ENCODE data around the gene EBF4.
"Not testable (repeated sequence)": the region's sequence is repeated elsewhere in the genome, so short reads cannot be mapped to it uniquely, and the experiment has no call there.

EBF4 gene

DNA sequence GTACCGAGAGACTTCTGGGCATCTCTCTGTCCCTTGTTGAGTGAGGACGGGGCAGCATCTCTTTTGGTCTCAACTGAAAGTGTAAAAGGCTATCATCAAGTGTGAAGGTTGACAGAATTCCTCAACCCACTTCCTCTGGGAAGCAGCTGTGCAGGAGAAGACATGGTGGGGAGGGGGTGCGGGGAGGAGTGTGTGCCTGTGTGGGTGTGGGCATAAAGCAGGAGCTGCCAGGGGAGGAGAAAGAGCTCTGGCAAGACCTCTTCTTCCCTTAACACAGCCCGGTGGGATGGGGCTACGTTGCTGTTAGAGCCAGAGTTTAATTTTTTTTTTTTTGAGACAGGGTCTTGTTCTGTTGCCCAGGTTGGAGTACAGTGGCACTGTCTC lies 76.0 kb downstream of the EBF4 start:
- H3K27ac Mint-ChIP-seq: no peak overlapping the region
- peaks cover 0 to 9% of the 10 kb centered on the region in 2 donors for H3K4me1 Mint-ChIP-seq (ENCODE audit: low read depth in 2 of 2)
- H3K27me3 Mint-ChIP-seq: peaks cover 16 to 50% of the 10 kb centered on the region in 2 donors
- DNase-seq (no peak), ATAC-seq (replicated peaks) (no peak)
- H3K9me3 Mint-ChIP-seq: no peaks in the 10 kb centered on the region
- H3K4me3 Mint-ChIP-seq: no peak overlapping the region
- H3K36me3 Mint-ChIP-seq (ENCODE audit: insufficient read depth): no peaks in the 10 kb centered on the region

DNA sequence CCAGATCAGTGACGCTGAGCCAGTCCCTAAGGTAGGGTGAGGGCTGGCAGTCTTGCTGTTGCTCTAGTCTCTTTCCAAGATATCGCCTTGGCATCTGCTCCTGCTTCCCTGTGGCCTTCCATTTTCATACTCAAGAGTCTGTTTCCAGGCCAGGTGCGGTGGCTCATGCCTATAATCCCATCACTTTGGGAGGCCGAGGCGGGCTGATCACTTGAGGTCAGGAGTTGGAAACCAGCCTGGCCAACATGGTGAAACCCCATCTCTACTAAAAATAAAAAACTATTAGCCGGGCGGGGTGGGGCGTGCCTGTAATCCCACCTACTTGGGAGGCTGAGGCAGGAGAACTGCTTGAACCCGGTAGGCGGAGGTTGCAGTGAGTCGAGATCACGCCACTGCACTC lies 77.5 kb downstream of the EBF4 start:
- not testable (repeated sequence) for DNase-seq; H3K4me3 Mint-ChIP-seq; ATAC-seq (replicated peaks); H3K36me3 Mint-ChIP-seq (ENCODE audit: insufficient read depth); H3K27ac Mint-ChIP-seq; H3K9me3 Mint-ChIP-seq; H3K4me1 Mint-ChIP-seq (ENCODE audit: low read depth in 2 of 2)
- H3K27me3 Mint-ChIP-seq: peaks cover 21 to 47% of the 10 kb centered on the region in 2 donors

DNA sequence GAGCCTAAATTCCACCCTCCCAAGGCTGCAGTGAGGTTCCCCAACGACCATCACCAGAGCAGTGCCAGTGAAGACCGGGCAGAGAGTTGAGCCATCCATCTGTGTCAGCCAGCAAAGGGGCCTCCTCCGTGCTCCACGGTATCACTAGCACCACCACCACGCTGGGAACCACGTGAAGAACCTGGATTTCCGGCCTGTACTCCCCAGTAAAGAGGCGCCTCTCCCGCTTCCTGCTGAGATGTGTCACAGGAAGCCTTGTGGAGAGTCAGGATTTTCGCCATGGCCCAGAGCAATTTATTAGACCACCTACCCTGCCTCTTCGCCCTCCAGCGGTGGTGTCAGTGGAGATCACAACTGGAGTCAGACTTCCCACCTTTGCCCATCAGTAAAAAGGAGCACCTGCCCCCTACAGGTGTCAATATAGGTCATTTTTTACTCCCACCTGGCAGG lies 79.1 kb downstream of the EBF4 start:
- no peaks in the 10 kb centered on the region for H3K9me3 Mint-ChIP-seq
- H3K36me3 Mint-ChIP-seq (ENCODE audit: insufficient read depth): no peaks in the 10 kb centered on the region
- no peak for DNase-seq
- H3K4me1 Mint-ChIP-seq (ENCODE audit: low read depth in 2 of 2): peaks cover 0 to 9% of the 10 kb centered on the region in 2 donors
- ATAC-seq (replicated peaks): peak; percentile 27
- peak overlapping the region; percentile 6 to 17 for H3K4me3 Mint-ChIP-seq
- peaks cover 25 to 50% of the 10 kb centered on the region in 2 donors for H3K27me3 Mint-ChIP-seq
- no peak overlapping the region for H3K27ac Mint-ChIP-seq

DNA sequence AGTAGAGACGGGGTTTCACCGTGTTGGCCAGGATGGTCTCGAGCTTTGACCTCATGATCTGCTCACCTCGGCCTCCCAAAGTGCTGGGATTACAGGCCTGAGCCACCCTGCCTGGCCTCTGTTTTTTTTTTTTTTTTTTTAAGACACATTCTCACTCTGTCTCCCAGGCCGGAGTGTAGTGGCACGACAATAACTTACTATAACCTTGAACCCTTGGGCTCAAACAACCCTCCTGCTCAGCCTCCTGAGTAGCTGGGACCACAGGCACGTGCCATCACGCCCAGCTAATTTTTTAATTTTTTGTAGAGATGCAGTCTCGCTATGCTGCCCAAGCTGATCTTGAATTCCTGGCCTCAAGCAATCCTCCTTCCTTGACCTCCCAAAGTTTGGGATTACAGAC lies 81.2 kb downstream of the EBF4 start:
- no peak for ATAC-seq (replicated peaks)
- no peak for DNase-seq
- no peak overlapping the region for H3K27ac Mint-ChIP-seq
- peaks cover 0 to 9% of the 10 kb centered on the region in 2 donors for H3K4me1 Mint-ChIP-seq (ENCODE audit: low read depth in 2 of 2)
- H3K4me3 Mint-ChIP-seq: no peak overlapping the region
- H3K36me3 Mint-ChIP-seq (ENCODE audit: insufficient read depth): no peaks in the 10 kb centered on the region
- H3K9me3 Mint-ChIP-seq: no peaks in the 10 kb centered on the region
- H3K27me3 Mint-ChIP-seq: peaks cover 24 to 48% of the 10 kb centered on the region in 2 donors

DNA sequence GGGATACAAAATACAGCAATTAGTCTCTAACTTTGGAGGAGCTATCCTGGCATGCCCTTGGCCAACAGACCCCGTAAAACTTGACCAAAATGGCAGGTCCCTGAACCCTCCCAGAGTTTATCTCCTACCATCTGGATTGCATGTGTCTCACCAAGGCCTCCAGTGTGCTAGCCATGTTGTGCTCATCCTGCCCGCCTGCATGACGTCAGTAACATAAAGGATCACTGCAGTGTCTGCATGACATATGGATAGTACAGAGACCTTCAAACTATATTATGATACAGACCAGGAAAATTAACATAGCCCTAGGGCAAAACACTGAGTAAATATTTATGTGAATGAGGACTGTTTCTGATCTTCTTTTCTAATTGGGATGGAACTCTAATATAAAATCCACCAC lies 82.6 kb downstream of the EBF4 start:
- Mint-ChIP-seq H3K36me3 (ENCODE audit: insufficient read depth) (no peaks in the 10 kb centered on the region), H3K4me3 (no peak overlapping the region), H3K27ac (no peak overlapping the region), H3K27me3 (peaks cover 30 to 41% of the 10 kb centered on the region in 2 donors), H3K9me3 (no peaks in the 10 kb centered on the region), H3K4me1 (ENCODE audit: low read depth in 2 of 2) (peaks cover 0 to 7% of the 10 kb centered on the region in 2 donors)
- DNase-seq: no peak
- ATAC-seq (replicated peaks): no peak

DNA sequence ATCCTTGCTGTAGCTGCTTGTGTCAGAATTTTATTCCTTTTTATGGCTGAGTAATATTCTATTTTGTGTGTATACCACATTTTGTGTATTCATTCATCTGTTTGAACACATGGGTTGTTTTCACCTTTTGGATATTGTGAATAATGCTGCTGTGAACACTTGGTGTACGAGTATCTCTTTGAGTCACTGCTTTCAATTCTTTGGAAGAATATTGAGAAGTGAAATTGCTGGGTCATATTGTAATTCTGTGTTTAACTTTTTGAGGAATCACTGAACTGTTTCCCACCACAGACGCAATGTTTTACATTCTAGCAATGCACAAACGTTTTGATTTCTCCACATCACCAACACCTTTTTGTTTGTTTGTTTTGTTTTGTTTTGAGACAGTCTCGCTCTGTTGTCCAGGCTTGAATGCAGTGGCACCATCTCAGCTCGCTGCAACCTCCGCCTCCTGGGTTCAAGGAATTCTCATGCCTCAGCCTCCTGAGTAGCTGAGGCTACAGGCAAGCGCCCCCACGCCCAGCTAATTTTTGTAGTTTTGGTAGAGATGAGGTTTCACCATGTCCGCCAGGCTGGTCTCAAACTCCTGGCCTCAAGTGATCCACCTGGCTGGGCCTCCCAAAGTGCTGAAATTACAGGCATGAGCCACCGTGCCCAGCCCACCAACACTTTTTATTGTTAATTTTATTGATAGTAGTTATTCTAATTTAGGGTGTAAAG lies 86.2 kb downstream of the EBF4 start:
- Mint-ChIP-seq H3K36me3 (ENCODE audit: insufficient read depth) (no peaks in the 10 kb centered on the region), H3K4me1 (ENCODE audit: low read depth in 2 of 2) (no peaks in the 10 kb centered on the region), H3K9me3 (no peaks in the 10 kb centered on the region), H3K27ac (no peak overlapping the region), H3K4me3 (no peak overlapping the region), H3K27me3 (peaks cover 41 to 54% of the 10 kb centered on the region in 2 donors)
- DNase-seq (no peak), ATAC-seq (replicated peaks) (no peak)

DNA sequence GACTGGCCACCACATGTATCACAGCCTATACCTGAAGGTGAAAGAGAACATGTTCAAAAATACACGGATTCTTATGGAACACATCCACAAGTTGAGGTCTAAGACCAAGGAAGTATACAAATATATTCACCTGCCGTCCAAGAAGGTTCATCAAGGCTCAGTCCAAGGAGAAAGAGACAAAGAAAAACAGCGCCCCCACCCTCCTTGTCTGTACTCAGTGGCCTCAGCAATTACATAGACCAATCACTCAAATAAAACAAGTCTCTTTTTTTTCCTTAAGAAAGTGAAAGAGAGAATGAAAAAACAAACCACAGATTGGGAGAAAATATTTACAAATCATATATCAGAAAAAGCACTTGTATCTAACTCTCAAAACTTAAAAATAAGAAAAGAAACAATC lies 88.4 kb downstream of the EBF4 start:
- Mint-ChIP-seq H3K4me1 (ENCODE audit: low read depth in 2 of 2) (no peaks in the 10 kb centered on the region), H3K36me3 (ENCODE audit: insufficient read depth) (no peaks in the 10 kb centered on the region), H3K27me3 (peaks cover 33 to 54% of the 10 kb centered on the region in 2 donors), H3K9me3 (no peaks in the 10 kb centered on the region), H3K4me3 (no peak overlapping the region), H3K27ac (no peak overlapping the region)
- DNase-seq: no peak
- no peak for ATAC-seq (replicated peaks)

DNA sequence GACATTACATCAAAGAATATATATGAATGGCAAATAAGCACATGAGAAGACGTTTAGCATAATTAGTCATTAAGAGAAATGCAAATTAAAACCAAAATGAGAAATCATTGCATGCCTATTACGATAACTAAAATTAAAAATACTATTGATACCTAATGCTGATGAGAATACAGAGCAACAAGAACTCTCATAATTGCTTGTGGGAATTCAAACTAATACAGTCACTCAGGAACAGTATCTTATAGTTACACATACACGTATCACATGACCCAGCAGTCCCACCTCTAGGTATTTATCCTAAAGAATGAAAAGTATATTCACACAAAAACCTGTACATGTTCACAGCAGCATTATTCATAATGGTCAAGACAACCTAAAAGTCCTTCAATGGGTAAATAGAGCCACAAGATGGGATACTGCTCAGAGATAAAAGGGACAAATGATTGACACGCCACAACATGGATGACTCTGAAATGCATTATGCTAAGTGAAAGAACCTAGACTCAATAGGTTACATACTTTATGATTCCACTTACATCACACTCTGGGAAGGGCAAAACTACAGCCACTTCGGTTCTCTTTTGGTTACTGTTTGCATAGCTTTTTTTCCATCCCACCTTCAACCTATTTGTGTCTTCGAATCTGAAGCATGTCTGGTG lies 91.5 kb downstream of the EBF4 start:
- Mint-ChIP-seq H3K36me3 (ENCODE audit: insufficient read depth) (no peaks in the 10 kb centered on the region), H3K27me3 (peaks cover 23 to 35% of the 10 kb centered on the region in 2 donors), H3K4me1 (ENCODE audit: low read depth in 2 of 2) (no peaks in the 10 kb centered on the region), H3K9me3 (no peaks in the 10 kb centered on the region), H3K27ac (no peak overlapping the region), H3K4me3 (no peak overlapping the region)
- DNase-seq: no peak
- no peak for ATAC-seq (replicated peaks)

DNA sequence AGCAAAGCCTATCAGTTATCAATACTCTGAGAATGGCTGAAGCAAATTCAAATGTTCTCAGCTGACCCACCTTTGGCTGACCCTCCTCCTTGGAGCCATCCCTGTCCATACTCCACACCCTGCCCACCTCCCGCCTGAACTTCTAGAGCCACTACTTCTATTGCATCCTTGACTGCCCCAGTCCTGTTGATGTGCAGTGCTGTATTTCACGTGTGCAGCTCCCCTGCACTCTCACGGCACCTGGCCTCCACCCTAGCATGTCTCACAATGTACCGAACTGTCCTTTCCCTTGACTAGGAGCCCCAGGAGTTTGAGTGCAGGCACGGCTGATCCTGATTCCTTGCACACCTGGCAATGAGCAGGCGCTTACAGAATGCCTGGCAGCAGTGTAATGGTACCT lies 100.9 kb downstream of the EBF4 start:
- Mint-ChIP-seq H3K27me3 (peaks cover 63 to 80% of the 10 kb centered on the region in 2 donors), H3K36me3 (ENCODE audit: insufficient read depth) (peaks cover 3% of the 10 kb centered on the region), H3K4me3 (no peak overlapping the region), H3K4me1 (ENCODE audit: low read depth in 2 of 2) (peaks cover 0 to 2% of the 10 kb centered on the region in 2 donors), H3K9me3 (no peaks in the 10 kb centered on the region), H3K27ac (no peak overlapping the region)
- DNase-seq: no peak
- ATAC-seq (replicated peaks): no peak

DNA sequence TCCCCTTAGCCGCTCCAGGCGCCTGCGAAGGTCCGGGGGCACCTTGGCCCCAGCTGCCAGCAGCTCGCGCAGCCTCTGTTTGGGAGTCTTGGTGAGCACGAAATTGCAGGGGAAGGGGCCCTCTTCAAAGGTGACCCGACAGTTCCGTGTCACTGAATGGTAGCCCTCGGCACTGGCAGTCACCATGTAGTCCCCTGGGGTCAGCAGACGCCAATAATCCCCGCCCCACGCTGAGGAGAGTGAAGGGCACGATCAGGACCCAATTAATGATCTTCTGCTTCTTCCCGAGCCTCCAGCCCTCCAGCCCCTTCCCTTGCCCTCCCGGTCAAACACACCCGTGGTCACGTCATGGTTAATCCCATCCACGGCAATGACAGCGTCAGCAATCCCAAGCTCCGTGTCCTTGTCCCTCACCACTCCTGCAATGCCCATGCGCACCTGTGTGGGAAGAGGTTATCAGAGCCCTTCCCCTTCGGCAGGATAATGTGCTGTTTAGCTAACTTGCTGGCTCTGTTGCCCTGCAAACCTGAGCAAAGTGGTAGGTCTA lies 101.7 kb downstream of the EBF4 start:
- no peak overlapping the region for H3K27ac Mint-ChIP-seq
- no peak overlapping the region for H3K4me3 Mint-ChIP-seq
- peaks cover 3% of the 10 kb centered on the region for H3K36me3 Mint-ChIP-seq (ENCODE audit: insufficient read depth)
- no peak for DNase-seq
- no peak for ATAC-seq (replicated peaks)
- peaks cover 72 to 88% of the 10 kb centered on the region in 2 donors for H3K27me3 Mint-ChIP-seq
- H3K4me1 Mint-ChIP-seq (ENCODE audit: low read depth in 2 of 2): peaks cover under 1 to 2% of the 10 kb centered on the region in 2 donors
- no peaks in the 10 kb centered on the region for H3K9me3 Mint-ChIP-seq

DNA sequence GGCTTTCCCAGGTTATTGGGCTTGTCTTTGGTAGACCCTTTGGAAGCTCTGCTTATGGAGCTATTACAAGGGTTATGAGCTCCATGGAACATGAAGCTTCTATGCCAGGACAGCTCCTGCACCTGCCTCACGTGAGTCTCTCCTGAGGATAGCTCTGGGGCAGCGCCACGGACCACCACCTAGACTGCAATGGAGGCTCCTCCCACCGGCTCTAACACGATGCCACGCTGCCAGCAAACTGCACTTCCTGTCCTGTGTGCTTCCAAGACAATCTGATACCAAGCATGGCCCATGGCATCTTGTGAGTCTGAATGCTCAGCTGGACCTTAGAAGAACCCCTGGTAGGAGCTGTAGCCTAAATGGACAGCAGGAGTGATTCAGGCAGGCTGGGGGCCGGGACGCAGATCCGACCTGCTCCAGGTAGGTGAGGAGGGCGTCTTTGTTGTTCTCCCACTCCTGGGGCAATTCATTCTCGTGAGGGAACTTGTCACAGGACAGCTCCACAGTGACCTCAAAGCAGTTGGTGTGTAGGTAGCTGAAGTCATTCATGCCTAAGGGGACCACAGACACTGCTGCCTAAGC lies 102.4 kb downstream of the EBF4 start:
- no peak overlapping the region for H3K4me3 Mint-ChIP-seq
- DNase-seq: no peak
- ATAC-seq (replicated peaks): no peak
- H3K27me3 Mint-ChIP-seq: peaks cover 78 to 95% of the 10 kb centered on the region in 2 donors
- peaks cover 7 to 8% of the 10 kb centered on the region in 2 donors for H3K4me1 Mint-ChIP-seq (ENCODE audit: low read depth in 2 of 2)
- peaks cover 3% of the 10 kb centered on the region for H3K36me3 Mint-ChIP-seq (ENCODE audit: insufficient read depth)
- H3K27ac Mint-ChIP-seq: no peak overlapping the region
- no peaks in the 10 kb centered on the region for H3K9me3 Mint-ChIP-seq

DNA sequence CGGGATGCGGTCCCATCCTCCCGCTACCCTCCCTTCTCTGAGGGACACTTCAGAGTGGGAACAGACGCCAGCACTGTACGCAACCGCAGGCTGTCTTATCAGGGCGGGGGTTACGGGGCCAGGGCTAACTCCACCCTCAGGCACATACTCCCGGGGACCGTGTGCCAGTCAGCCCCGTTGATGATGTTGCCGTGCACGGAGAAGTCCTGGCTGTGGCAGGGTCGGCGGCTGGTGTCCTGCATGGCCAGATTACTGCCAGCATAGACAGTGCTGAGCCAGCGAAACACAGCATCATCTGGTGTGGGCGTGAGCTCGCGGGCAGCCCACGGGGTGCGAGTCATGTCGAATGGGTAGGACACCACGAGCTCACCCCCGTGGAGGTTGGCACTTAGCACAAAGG lies 102.9 kb downstream of the EBF4 start:
- ATAC-seq (replicated peaks): no peak
- Mint-ChIP-seq H3K4me3 (no peak overlapping the region), H3K4me1 (ENCODE audit: low read depth in 2 of 2) (peaks cover 10% of the 10 kb centered on the region in 2 donors), H3K36me3 (ENCODE audit: insufficient read depth) (peaks cover 3% of the 10 kb centered on the region), H3K9me3 (no peaks in the 10 kb centered on the region), H3K27me3 (peaks cover 82 to 99% of the 10 kb centered on the region in 2 donors), H3K27ac (no peak overlapping the region)
- DNase-seq: no peak

DNA sequence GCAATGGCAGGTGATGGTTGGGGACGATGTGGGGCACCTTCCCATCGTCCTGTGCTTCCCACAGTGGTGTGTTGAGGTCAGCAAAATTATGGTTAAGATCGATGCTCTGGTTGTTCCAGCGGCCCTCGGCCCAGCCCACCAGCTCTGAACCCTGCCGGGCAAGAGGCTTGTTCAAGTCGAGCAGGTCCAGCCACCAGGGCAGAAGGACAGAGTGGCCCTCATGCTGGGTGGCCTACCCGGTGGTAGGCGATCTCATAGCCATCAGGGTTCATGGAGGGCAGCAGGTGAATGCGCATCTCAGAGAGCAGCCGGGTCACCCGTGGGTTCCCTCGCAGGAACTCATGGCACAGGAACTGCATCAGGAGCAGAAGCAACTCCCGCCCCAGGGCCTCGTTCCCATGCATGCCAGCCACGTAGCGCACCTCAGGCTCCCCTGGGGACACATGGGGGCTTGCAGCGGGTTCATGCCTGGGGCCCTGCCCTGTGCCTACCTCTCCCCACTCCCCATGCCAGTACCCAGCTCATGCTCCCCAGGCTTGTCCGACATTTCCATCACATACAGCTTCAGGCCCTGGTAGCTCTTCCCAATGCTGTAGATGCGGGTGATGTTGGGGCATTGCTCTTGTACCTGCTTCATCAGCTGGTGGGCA lies 103.6 kb downstream of the EBF4 start:
- DNase-seq (no peak), ATAC-seq (replicated peaks) (no peak)
- Mint-ChIP-seq H3K4me1 (ENCODE audit: low read depth in 2 of 2) (peaks cover 15 to 16% of the 10 kb centered on the region in 2 donors), H3K27me3 (peaks cover 85 to 100% of the 10 kb centered on the region in 2 donors), H3K9me3 (no peaks in the 10 kb centered on the region), H3K27ac (no peak overlapping the region), H3K36me3 (ENCODE audit: insufficient read depth) (peaks cover 3% of the 10 kb centered on the region), H3K4me3 (no peak overlapping the region)
